Lung (tissue), 12 donors: ENCODE measurements around the gene RNF183. TPM values are rescaled to one million over a fixed set of nuclear protein-coding genes. Genes with fewer than 3 reads are reported as not detected.
"Not testable (repeated sequence)": the region's sequence is repeated elsewhere in the genome, so short reads cannot be mapped to it uniquely, and the experiment has no call there.

Source experiments
- ATAC-seq: fragments of 200-7000 bp; cut with Tn5 transposase; one replicate; pipeline ENCODE4 v1.9.1; 2020; ENCODE audit warnings: moderate number of reproducible peaks; ENCODE audit not compliant: insufficient read depth, low FRiP score
- DNase-seq, 3 donors: peaks; one replicate each; pipeline ENCODE4 v3.0.0-alpha.2; 2013 to 2017
- H3K27ac ChIP-seq, 2 donors: one replicate each; pipeline ENCODE4 v1.5.1; 2013; ENCODE audit warnings: mild to moderate bottlenecking in 2 of 2, moderate library complexity in 2 of 2, control low read depth in 1 of 2, inconsistent platforms in 1 of 2, low read depth in 1 of 2, low read length in 1 of 2
- H3K27me3 ChIP-seq, 3 donors: one replicate each; pipeline ENCODE4 v1.5.1; 2013; ENCODE audit warnings: low read length in 2 of 3; ENCODE audit not compliant: control insufficient read depth in 3 of 3, insufficient read depth in 3 of 3
- H3K36me3 ChIP-seq, 4 donors: one replicate each; pipeline ENCODE4 v1.5.1; 2013; ENCODE audit warnings: low read length in 4 of 4, mild to moderate bottlenecking in 1 of 4, moderate library complexity in 1 of 4; ENCODE audit not compliant: control insufficient read depth in 4 of 4, insufficient read depth in 4 of 4
- H3K4me1 ChIP-seq, 5 donors: one replicate each; pipeline ENCODE4 v1.5.1; 2013; ENCODE audit warnings: low read length in 5 of 5, mild to moderate bottlenecking in 2 of 5, moderate library complexity in 1 of 5; ENCODE audit not compliant: control insufficient read depth in 5 of 5, insufficient read depth in 5 of 5
- H3K4me3 ChIP-seq: one replicate; pipeline ENCODE4 v1.5.1; 2013; ENCODE audit warnings: mild to moderate bottlenecking, control low read depth, moderate library complexity
- H3K9ac ChIP-seq, 2 donors: one replicate each; pipeline ENCODE4 v1.5.1; 2013; ENCODE audit warnings: low read length in 2 of 2, control low read depth in 1 of 2; ENCODE audit not compliant: insufficient read depth in 1 of 2
- H3K9me3 ChIP-seq, 4 donors: one replicate each; pipeline ENCODE4 v1.5.1; 2013; ENCODE audit warnings: low read length in 3 of 4, mild to moderate bottlenecking in 1 of 4, moderate library complexity in 1 of 4; ENCODE audit not compliant: control insufficient read depth in 4 of 4, insufficient read depth in 3 of 4
- CTCF ChIP-seq: IDR thresholded peaks from 2 replicates; pipeline ENCODE4 v1.5.1; 2012; ENCODE audit warnings: mild to moderate bottlenecking; ENCODE audit errors: control extremely low read depth, extremely low read depth
- WGBS, 2 donors: extraction: QIAGEN DNeasy Blood & Tissue Kit; methylation state at CpG; one replicate each; pipeline ENCODE4 v1.1.7; 2013; 5-methylcytosine and 5-hydroxymethylcytosine counted together
- polyA plus RNA-seq, 2 donors: library from polyadenylated mRNA; stranded (reverse); fragments of 200-250 nt; gene quantifications; one replicate each; pipeline ENCODE4 v1.2.1, GENCODE V29; 2013
- total RNA-seq, 2 donors: library from RNA; depleted of rRNA in 1 of 2; stranded (reverse); fragments of >200 nt in 1 of 2; gene quantifications; one replicate each; pipeline ENCODE4 v1.2.1, GENCODE V29; 2014 to 2021
- donor health status: control.
- donor health status: control.
- donor health status: Bipolar disorder and iron deficiency.
- donor health status: healthy.
- donor health status: DM: yes; HTN: yes; CAD: no.

The RNF183 gene
- total and polyA plus RNA-seq, 4 donors, result 0.12 to 1.1 (median 0.56) TPM

- H3K4me1 ChIP-seq, result no peaks in the 10 kb centered on the region
- H3K9ac ChIP-seq, result no peak overlapping the region
- peaks cover 0 to 2% (median 0%) of the 10 kb centered on the region in 4 donors for H3K36me3 ChIP-seq
- no peak for TF ChIP-seq CTCF
- H3K4me3 ChIP-seq, result no peak overlapping the region
- no peak for DNase-seq
- no peak for ATAC-seq
- H3K9me3 ChIP-seq, result no peaks in the 10 kb centered on the region
- no peak overlapping the region for H3K27ac ChIP-seq
- 96 to 100% methylated on average over 2 of the region's 2 CpGs for WGBS, 2 donors
- H3K27me3 ChIP-seq, result no peaks in the 10 kb centered on the region
Measured at GRCh38 chr9:113250807-113251206, 52.4 kb downstream of the RNF183 start.

GRCh38 chr9:113249661-113250060 lies 53.5 kb downstream of the RNF183 start:
- not testable (repeated sequence) for H3K36me3 ChIP-seq, H3K9ac ChIP-seq, DNase-seq, H3K4me3 ChIP-seq, ATAC-seq, H3K4me1 ChIP-seq, H3K27ac ChIP-seq, H3K9me3 ChIP-seq, H3K27me3 ChIP-seq
- 98 to 99% methylated on average over 2 of the region's 2 CpGs for WGBS, 2 donors

- no peak for TF ChIP-seq CTCF
- ATAC-seq (no peak), DNase-seq (no peak)
- H3K36me3 ChIP-seq, result no peaks in the 10 kb centered on the region
- H3K27me3 ChIP-seq, result no peaks in the 10 kb centered on the region
- peaks cover 0 to 2% (median 0%) of the 10 kb centered on the region in 5 donors for H3K4me1 ChIP-seq
- no peaks in the 10 kb centered on the region for H3K9me3 ChIP-seq
- H3K4me3 ChIP-seq, result no peak overlapping the region
- no peak overlapping the region for H3K27ac ChIP-seq
- H3K9ac ChIP-seq, result no peak overlapping the region
Measured at GRCh38 chr9:113247640-113248039, 55.5 kb downstream of the RNF183 start.

Other genes starting within 250 kb of the RNF183 start
- 1 to 10 TPM; 2.4 to 8.6 TPM for gene ZFP37, start 246.7 kb downstream of the RNF183 start, total RNA-seq
- 1 to 10 TPM in 1 of 2 donors, under 1 TPM in 1; 0.43 to 1.0 TPM for gene ZFP37, start 246.7 kb downstream of the RNF183 start, polyA plus RNA-seq
- 10 to 100 TPM; 11.2 to 34.2 TPM for gene SLC31A2, start 152.4 kb downstream of the RNF183 start, total RNA-seq
- 10 to 100 TPM; 14.2 to 63.6 TPM for gene SLC31A2, start 152.4 kb downstream of the RNF183 start, polyA plus RNA-seq
- gene FKBP15, start 82.1 kb downstream of the RNF183 start, total RNA-seq, result 10 to 100 TPM; 43.2 to 45.0 TPM
- gene FKBP15, start 82.1 kb downstream of the RNF183 start, polyA plus RNA-seq, result 10 to 100 TPM; 18.2 to 47.0 TPM
- gene SLC31A1, start 81.8 kb downstream of the RNF183 start, total RNA-seq, result 10 to 100 TPM; 13.9 to 39.3 TPM
- gene SLC31A1, start 81.8 kb downstream of the RNF183 start, polyA plus RNA-seq, result 10 to 100 TPM; 14.3 to 22.0 TPM
- 10 to 100 TPM; 19.0 to 22.8 TPM for gene CDC26, start 27.8 kb downstream of the RNF183 start, total RNA-seq
- 10 to 100 TPM; 24.8 to 41.8 TPM for gene CDC26, start 27.8 kb downstream of the RNF183 start, polyA plus RNA-seq
- gene PRPF4, start 27.7 kb downstream of the RNF183 start, total RNA-seq, result 10 to 100 TPM; 17.3 to 20.6 TPM
- gene PRPF4, start 27.7 kb downstream of the RNF183 start, polyA plus RNA-seq, result 10 to 100 TPM in 1 of 2 donors, 1 to 10 TPM in 1; 7.5 to 17.4 TPM
- 1 to 10 TPM; 6.2 to 7.0 TPM for gene WDR31, start 36.9 kb upstream of the RNF183 start, total RNA-seq
- 1 to 10 TPM; 1.8 TPM for gene WDR31, start 36.9 kb upstream of the RNF183 start, polyA plus RNA-seq
- gene BSPRY, start 46.2 kb upstream of the RNF183 start, total RNA-seq, result 10 to 100 TPM in 1 of 2 donors, 1 to 10 TPM in 1; 8.8 to 12.7 TPM
- gene BSPRY, start 46.2 kb upstream of the RNF183 start, polyA plus RNA-seq, result 10 to 100 TPM in 1 of 2 donors, 1 to 10 TPM in 1; 9.2 to 12.7 TPM
- gene HDHD3, start 73.6 kb upstream of the RNF183 start, total RNA-seq, result 10 to 100 TPM; 17.0 to 20.9 TPM
- gene HDHD3, start 73.6 kb upstream of the RNF183 start, polyA plus RNA-seq, result 10 to 100 TPM; 17.0 to 21.1 TPM
- 10 to 100 TPM; 30.5 to 41.3 TPM for gene ALAD, start 97.9 kb upstream of the RNF183 start, total RNA-seq
- 10 to 100 TPM; 22.5 to 26.6 TPM for gene ALAD, start 97.9 kb upstream of the RNF183 start, polyA plus RNA-seq
- gene POLE3, start 107.3 kb upstream of the RNF183 start, total RNA-seq, result 10 to 100 TPM; 25.9 to 31.0 TPM
- gene POLE3, start 107.3 kb upstream of the RNF183 start, polyA plus RNA-seq, result 10 to 100 TPM; 21.7 to 42.9 TPM
- gene C9orf43, start 107.4 kb upstream of the RNF183 start, total RNA-seq, result 1 to 10 TPM in 1 of 2 donors, under 1 TPM in 1; 0.74 to 1.2 TPM
- gene C9orf43, start 107.4 kb upstream of the RNF183 start, polyA plus RNA-seq, result under 1 TPM; 0.27 to 0.28 TPM
- gene RGS3, start 160.4 kb upstream of the RNF183 start, total RNA-seq, result 10 to 100 TPM; 79.0 to 91.8 TPM
- gene RGS3, start 160.4 kb upstream of the RNF183 start, polyA plus RNA-seq, result 10 to 100 TPM; 43.0 to 68.8 TPM